ENCODE results near the gene HPCA. TPM values are rescaled to one million over a fixed set of nuclear protein-coding genes. Genes with fewer than 3 reads are reported as not detected.

The HPCA gene
- total RNA-seq, 2 donors from 2014 or later, result not detected

DNA sequence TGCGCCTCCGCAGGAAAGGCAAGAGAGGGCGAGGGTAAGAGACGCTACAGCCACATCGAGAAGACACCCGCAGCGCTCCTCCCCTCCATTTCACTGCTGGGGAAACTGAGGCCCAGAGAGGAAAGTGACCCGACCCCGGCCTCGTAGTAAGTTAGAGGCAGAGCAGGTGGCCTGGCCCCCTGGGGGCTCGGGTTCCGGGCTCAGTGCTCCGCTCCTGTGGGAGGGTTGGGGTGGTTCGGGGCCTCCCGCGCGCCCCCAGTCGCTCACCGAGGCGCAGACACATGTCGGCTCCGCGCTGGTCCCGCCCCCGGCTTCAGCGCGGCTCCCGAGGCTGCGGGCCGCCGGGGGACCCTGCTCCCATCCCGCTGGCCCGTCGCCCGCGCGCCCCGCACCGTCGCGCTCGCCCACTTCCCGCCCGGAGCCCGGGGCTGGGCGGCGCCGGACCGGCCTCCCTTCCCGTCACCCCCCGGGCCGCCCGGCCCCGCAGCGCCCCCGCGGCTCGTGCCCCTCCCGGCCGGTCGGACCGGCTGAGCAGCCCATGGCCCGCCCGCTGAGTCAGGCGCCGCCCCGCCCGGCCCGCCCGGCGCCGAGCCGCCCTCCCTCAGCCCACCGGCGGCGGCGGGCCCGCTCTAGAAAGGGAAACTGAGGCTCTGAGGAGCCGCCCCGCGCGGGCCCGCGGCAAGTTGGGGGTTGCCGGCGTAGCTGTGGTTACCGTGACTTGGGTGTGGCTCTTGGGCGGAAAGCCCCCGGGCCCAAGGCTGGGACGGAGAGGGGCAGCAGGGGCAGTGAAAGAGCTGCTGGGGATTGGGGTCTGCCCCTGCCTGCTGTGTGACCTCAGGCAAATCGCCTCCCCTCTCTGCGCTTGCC lies 14.9 kb downstream of the HPCA start, which contains the start of gene TMEM54:
TMEM54 (minus strand) TSS at position 434 of the 867 bp plus-strand sequence; CDS start at position 283, 151 bp downstream.
- DNase-seq, result peak; percentile 73 to 84 (median 78)
- H3K4me3 ChIP-seq, result peak within 1 kb of the TSS; percentile 47 to 48
- intact Hi-C loops (cut with DNase I), result no loop called here
- peak in 1 of 3 donors; percentile 25 for TF ChIP-seq POLR2A (IDR thresholded peaks at IDR 0.05)
- TF ChIP-seq, protein P1, sequence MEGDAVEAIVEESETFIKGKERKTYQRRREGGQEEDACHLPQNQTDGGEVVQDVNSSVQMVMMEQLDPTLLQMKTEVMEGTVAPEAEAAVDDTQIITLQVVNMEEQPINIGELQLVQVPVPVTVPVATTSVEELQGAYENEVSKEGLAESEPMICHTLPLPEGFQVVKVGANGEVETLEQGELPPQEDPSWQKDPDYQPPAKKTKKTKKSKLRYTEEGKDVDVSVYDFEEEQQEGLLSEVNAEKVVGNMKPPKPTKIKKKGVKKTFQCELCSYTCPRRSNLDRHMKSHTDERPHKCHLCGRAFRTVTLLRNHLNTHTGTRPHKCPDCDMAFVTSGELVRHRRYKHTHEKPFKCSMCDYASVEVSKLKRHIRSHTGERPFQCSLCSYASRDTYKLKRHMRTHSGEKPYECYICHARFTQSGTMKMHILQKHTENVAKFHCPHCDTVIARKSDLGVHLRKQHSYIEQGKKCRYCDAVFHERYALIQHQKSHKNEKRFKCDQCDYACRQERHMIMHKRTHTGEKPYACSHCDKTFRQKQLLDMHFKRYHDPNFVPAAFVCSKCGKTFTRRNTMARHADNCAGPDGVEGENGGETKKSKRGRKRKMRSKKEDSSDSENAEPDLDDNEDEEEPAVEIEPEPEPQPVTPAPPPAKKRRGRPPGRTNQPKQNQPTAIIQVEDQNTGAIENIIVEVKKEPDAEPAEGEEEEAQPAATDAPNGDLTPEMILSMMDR (IDR thresholded peaks at IDR 0.05), result peak in 2 of 7 experiments; percentile 10 to 22
- H3K9me3 ChIP-seq, result no peaks in the 10 kb centered on the region
- 0 to 1% methylated on average over 14 to 88 of the region's 92 CpGs for WGBS, 2 donors
- peak within 1 kb of the TSS in 3 of 4 donors; percentile 44 to 77 (median 56) for H3K27ac ChIP-seq
- no peaks in the 10 kb centered on the region for H3K27me3 ChIP-seq
- H3K36me3 ChIP-seq (replicated peaks in 1 of 2; ENCODE audit: insufficient read depth in 1 of 2, low read depth in 2 of 2), result no peaks in the 10 kb centered on the region
- peaks cover 33% of the 10 kb centered on the region for H3K4me1 ChIP-seq
- peak; percentile 87 for ATAC-seq

DNA sequence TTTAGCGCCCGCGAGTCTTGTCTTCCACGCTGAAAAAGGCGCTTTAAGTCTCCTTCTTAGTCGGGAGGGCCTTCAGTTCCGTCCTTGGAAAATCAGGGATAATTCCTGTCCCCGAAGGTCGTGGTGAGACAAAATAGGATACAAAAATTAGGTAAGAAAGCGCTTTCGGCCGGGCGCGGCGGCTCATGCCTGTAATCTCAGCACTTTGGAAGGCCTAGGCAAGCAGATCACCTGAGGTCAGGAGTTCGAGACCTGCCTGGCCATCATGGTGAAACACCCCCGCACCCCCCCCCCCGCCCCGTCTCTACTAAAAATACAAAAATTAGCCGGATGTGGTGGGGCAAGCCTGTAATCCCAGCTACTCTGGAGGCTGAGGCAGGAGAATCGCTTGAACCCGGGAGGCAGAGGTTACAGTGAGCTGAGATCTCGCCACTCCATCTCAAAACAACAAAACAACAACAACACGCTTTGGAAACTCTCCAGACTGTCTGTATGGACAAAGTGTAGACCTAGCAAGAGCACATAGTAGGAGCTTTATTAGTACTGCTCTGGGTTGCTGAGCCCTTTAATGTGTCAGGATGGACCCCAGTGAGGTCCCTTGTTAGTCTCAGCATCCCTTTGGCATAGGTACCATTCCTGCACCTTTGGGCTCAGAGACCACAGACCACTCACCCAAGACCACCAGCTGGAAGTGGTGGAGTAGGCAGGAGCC lies 15.7 kb downstream of the HPCA start:
- H3K9me3 ChIP-seq, result no peaks in the 10 kb centered on the region
- H3K4me3 ChIP-seq, result peak overlapping the region; percentile 47 to 48
- 35 to 41% methylated on average over 19 to 24 of the region's 24 CpGs for WGBS, 2 donors
- peak overlapping the region in 3 of 4 donors; percentile 44 to 77 (median 56) for H3K27ac ChIP-seq
- intact Hi-C loops (cut with DNase I), result no loop called here
- H3K4me1 ChIP-seq, result peaks cover 33% of the 10 kb centered on the region
- TF ChIP-seq POLR2A (IDR thresholded peaks at IDR 0.05), result no peak
- TF ChIP-seq, protein P1 (IDR thresholded peaks at IDR 0.05), result no peak
- ATAC-seq (no peak), DNase-seq (no peak)
- H3K27me3 ChIP-seq, result no peaks in the 10 kb centered on the region
- no peaks in the 10 kb centered on the region for H3K36me3 ChIP-seq (replicated peaks in 1 of 2; ENCODE audit: insufficient read depth in 1 of 2, low read depth in 2 of 2)

DNA sequence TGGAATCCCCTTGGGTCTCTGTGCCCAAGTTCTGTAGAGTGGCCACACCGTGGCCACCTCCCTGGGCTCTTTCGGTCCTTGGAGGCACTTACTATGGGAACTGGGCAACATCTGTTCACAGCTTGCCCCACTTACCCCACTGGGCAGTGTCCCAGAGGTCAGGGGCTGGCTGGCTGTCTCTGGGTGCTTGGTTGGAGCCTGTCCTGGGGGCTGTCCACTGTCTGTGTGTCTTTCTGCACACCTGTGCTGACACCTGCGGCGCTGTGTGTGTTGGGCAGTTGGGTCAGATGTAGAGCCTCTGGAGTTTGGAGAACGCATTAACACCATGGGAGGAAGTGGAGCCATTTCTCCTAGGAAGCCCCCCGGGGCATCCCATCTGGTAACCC lies 16.2 kb downstream of the HPCA start:
- WGBS, 2 donors, result 71 to 86% methylated on average over 1 to 6 of the region's 6 CpGs
- H3K4me3 ChIP-seq, result no peak overlapping the region
- peaks cover 33% of the 10 kb centered on the region for H3K4me1 ChIP-seq
- DNase-seq, result no peak
- H3K27me3 ChIP-seq, result no peaks in the 10 kb centered on the region
- H3K36me3 ChIP-seq (replicated peaks in 1 of 2; ENCODE audit: insufficient read depth in 1 of 2, low read depth in 2 of 2), result no peaks in the 10 kb centered on the region
- no peaks in the 10 kb centered on the region for H3K9me3 ChIP-seq
- no peak overlapping the region for H3K27ac ChIP-seq
- ATAC-seq, result no peak
- intact Hi-C loops (cut with DNase I), result no loop called here
- TF ChIP-seq POLR2A (IDR thresholded peaks at IDR 0.05), result no peak
- TF ChIP-seq, protein P1 (IDR thresholded peaks at IDR 0.05), result no peak

DNA sequence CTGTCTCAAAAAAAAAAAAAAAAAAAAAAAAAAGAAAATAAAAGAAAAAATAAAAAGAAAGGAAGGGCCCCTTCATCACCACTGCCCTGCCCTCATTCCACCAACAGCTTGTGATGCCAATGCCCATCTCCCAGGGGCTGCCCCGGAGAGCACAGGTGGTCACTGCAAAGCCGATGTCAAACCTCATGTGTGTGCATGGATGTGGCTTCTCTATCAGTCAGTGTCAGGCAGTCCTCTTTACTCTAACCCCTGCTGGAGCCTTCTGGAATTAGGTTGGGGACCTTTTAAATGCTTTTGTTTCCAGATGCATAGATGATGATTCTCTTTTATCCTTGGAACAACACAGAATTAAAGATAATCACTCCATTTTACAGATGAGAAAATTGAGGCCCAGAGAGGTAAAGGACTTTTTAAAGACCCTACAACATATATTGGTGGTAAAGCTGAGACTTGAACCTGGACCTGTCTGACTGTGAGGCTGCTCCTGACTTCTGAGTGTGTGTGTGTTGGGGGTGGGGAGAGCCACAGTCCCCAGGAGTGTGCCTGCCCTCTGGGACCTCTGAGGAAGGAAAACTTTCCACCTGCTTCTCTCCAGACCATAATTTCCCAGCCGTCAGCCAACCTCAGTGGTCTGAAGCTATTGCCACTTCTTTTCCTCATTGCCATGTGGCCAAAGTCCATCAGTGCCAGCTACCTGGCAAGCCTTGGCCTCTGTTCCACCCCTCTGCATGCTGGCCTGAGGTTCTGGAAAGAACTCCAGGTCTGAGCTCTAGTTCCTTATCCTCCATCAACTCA lies 17.9 kb downstream of the HPCA start:
- no peaks in the 10 kb centered on the region for H3K9me3 ChIP-seq
- ATAC-seq, result peak; percentile 76
- DNase-seq, result peak; percentile 75 to 89 (median 85)
- H3K27me3 ChIP-seq, result no peaks in the 10 kb centered on the region
- WGBS, 2 donors, result 48 to 71% methylated on average over 3 of the region's 3 CpGs
- H3K27ac ChIP-seq, result peak overlapping the region; percentile 28 to 77 (median 60)
- no peaks in the 10 kb centered on the region for H3K36me3 ChIP-seq (replicated peaks in 1 of 2; ENCODE audit: insufficient read depth in 1 of 2, low read depth in 2 of 2)
- intact Hi-C loops (cut with DNase I), result no loop called here
- H3K4me3 ChIP-seq, result no peak overlapping the region
- TF ChIP-seq, protein P1 (IDR thresholded peaks at IDR 0.05), result no peak
- no peak for TF ChIP-seq POLR2A (IDR thresholded peaks at IDR 0.05)
- H3K4me1 ChIP-seq, result peaks cover 33% of the 10 kb centered on the region
